Natural killer cell (primary cell): Measurements from ENCODE around the gene TWSG1. TPM values are rescaled to one million over a fixed set of nuclear protein-coding genes. Genes with fewer than 3 reads are reported as not detected.

ENCODE experiments used
- ATAC-seq, 3 donors: fragments of 150-1000 bp in 2 of 3; fragments of 200-7000 bp in 1 of 3; cut with Tn5 transposase; 1 replicate in 1 of 3; 2 replicates in 2 of 3; pipeline ENCODE4 v1.10.0; 2021; ENCODE audit warnings: mild to moderate bottlenecking in 2 of 3, moderate library complexity in 2 of 3
- DNase-seq, 2 donors: peaks; one replicate each; pipeline versions ENCODE4 v3.0.0 to v3.0.0-alpha.2; 2013 to 2021; ENCODE audit warnings: mixed read lengths in 1 of 2
- H3K27ac ChIP-seq: one replicate; pipeline ENCODE4 v1.5.1; 2013; ENCODE audit warnings: mild to moderate bottlenecking, low read length
- H3K27me3 ChIP-seq: one replicate; pipeline ENCODE4 v1.6.1; 2013; ENCODE audit warnings: low read length; ENCODE audit not compliant: control insufficient read depth, insufficient read depth
- H3K36me3 ChIP-seq: one replicate; pipeline ENCODE4 v1.6.1; 2013; ENCODE audit warnings: low read length; ENCODE audit not compliant: control insufficient read depth, insufficient read depth
- H3K4me1 ChIP-seq: one replicate; pipeline ENCODE4 v1.6.1; 2013; ENCODE audit warnings: low read length; ENCODE audit not compliant: control insufficient read depth, insufficient read depth
- H3K4me3 ChIP-seq: one replicate; pipeline ENCODE4 v1.5.1; 2013; ENCODE audit warnings: low read length
- H3K9me3 ChIP-seq: one replicate; pipeline ENCODE4 v1.6.1; 2013; ENCODE audit warnings: low read length; ENCODE audit not compliant: control insufficient read depth, insufficient read depth
- H3K27ac Mint-ChIP-seq, 2 donors: one replicate each; pipeline ENCODE4 v1.8.0; 2022; ENCODE audit warnings: mild to moderate bottlenecking in 2 of 2, mixed read lengths in 2 of 2, moderate library complexity in 1 of 2
- H3K27me3 Mint-ChIP-seq, 2 donors: one replicate each; pipeline ENCODE4 v1.8.0; 2022; ENCODE audit warnings: low read depth in 2 of 2, mixed read lengths in 2 of 2
- H3K36me3 Mint-ChIP-seq: one replicate; pipeline ENCODE4 v1.8.0; 2022; ENCODE audit warnings: mixed read lengths
- H3K4me1 Mint-ChIP-seq, 2 donors: one replicate each; pipeline ENCODE4 v1.8.0; 2022; ENCODE audit warnings: mixed read lengths in 2 of 2
- H3K4me3 Mint-ChIP-seq: one replicate; pipeline ENCODE4 v1.8.0; 2022; ENCODE audit warnings: mild to moderate bottlenecking, moderate library complexity, mixed read lengths
- H3K9me3 Mint-ChIP-seq, 2 donors: one replicate each; pipeline ENCODE4 v1.8.0; 2022; ENCODE audit warnings: mixed read lengths in 2 of 2
- CTCF ChIP-seq: fragments of 200-600 bp; IDR thresholded peaks from one replicate; pipeline ENCODE4 v1.8.0; 2022; ENCODE audit warnings: antibody characterized with exemption
- WGBS: methylation state at CpG from one replicate; pipeline ENCODE4 v1.1.7; 2013; ENCODE audit warnings: missing lambda C conversion rate; ENCODE audit not compliant: insufficient coverage; 5-methylcytosine and 5-hydroxymethylcytosine counted together
- intact Hi-C: fragments of 100-400 bp; cut with micrococcal nuclease; formaldehyde crosslinking; loops from one replicate; pipeline ENCODE4 v1.14.2; 2022
- total RNA-seq, 4 donors: library from RNA; stranded (reverse); fragments of 120-200 nt in 1 of 4; gene quantifications; one replicate each; pipeline versions ENCODE4 v1.2.3 to v1.2.4, GENCODE V29; 2013 to 2022

The TWSG1 gene
- total RNA-seq, 3 donors from 2014 or later (not counting 1 experiment from before 2014, with no cell fraction given): 3.4 to 7.3 (median 5.6) TPM

GRCh38 chr18:9405977-9406376, 71.4 kb downstream of the TWSG1 start:
- Histone ChIP-seq H3K4me3 (no peak overlapping the region), H3K9me3 (no peaks in the 10 kb centered on the region), H3K4me1 (peaks cover 10% of the 10 kb centered on the region), H3K27ac (no peak overlapping the region), H3K36me3 (no peaks in the 10 kb centered on the region), H3K27me3 (peaks cover 3% of the 10 kb centered on the region)
- no peak for DNase-seq
- Mint-ChIP-seq H3K4me1 (no peaks in the 10 kb centered on the region), H3K36me3 (no peaks in the 10 kb centered on the region), H3K27me3 (peaks cover 9 to 24% of the 10 kb centered on the region in 2 donors), H3K4me3 (no peak overlapping the region), H3K27ac (no peak overlapping the region), H3K9me3 (no peaks in the 10 kb centered on the region)
- WGBS: 96% methylated on average over 6 of the region's 6 CpGs
- intact Hi-C loops: no loop called here
- no peak for TF ChIP-seq CTCF
- ATAC-seq: no peak

- intact Hi-C loops: no loop called here
- no peak for ATAC-seq
- no peaks in the 10 kb centered on the region for H3K4me1 Mint-ChIP-seq
- no peak for TF ChIP-seq CTCF
- no peaks in the 10 kb centered on the region for H3K4me1 ChIP-seq
- H3K9me3 ChIP-seq: no peaks in the 10 kb centered on the region
- no peaks in the 10 kb centered on the region for H3K36me3 Mint-ChIP-seq
- H3K27me3 Mint-ChIP-seq: peaks cover 11 to 29% of the 10 kb centered on the region in 2 donors
- H3K4me3 Mint-ChIP-seq: no peak overlapping the region
- no peaks in the 10 kb centered on the region for H3K9me3 Mint-ChIP-seq
- peaks cover 3% of the 10 kb centered on the region for H3K27me3 ChIP-seq
- no peak overlapping the region for H3K27ac ChIP-seq
- H3K4me3 ChIP-seq: no peak overlapping the region
- no peaks in the 10 kb centered on the region for H3K36me3 ChIP-seq
- no peak for DNase-seq
- no peak overlapping the region for H3K27ac Mint-ChIP-seq
- 69% methylated on average over 1 of the region's 1 CpG for WGBS
Observed at GRCh38 chr18:9410515-9410914, 75.9 kb downstream of the TWSG1 start.

GRCh38 chr18:9413576-9413975, 79.0 kb downstream of the TWSG1 start:
- H3K9me3 ChIP-seq: no peaks in the 10 kb centered on the region
- WGBS: 96% methylated on average over 1 of the region's 1 CpG
- H3K36me3 Mint-ChIP-seq: no peaks in the 10 kb centered on the region
- H3K4me3 ChIP-seq: no peak overlapping the region
- peaks cover 3% of the 10 kb centered on the region for H3K27me3 ChIP-seq
- no peak for TF ChIP-seq CTCF
- no peak overlapping the region for H3K27ac ChIP-seq
- no peaks in the 10 kb centered on the region for H3K9me3 Mint-ChIP-seq
- DNase-seq: no peak
- H3K36me3 ChIP-seq: no peaks in the 10 kb centered on the region
- no peaks in the 10 kb centered on the region for H3K4me1 ChIP-seq
- H3K27ac Mint-ChIP-seq: no peak overlapping the region
- ATAC-seq: no peak
- intact Hi-C loops: no loop called here
- H3K27me3 Mint-ChIP-seq: peaks cover 2 to 34% of the 10 kb centered on the region in 2 donors
- H3K4me3 Mint-ChIP-seq: no peak overlapping the region
- H3K4me1 Mint-ChIP-seq: no peaks in the 10 kb centered on the region

- Histone ChIP-seq H3K4me1 (no peaks in the 10 kb centered on the region), H3K27me3 (no peaks in the 10 kb centered on the region), H3K27ac (no peak overlapping the region), H3K9me3 (no peaks in the 10 kb centered on the region), H3K4me3 (no peak overlapping the region), H3K36me3 (no peaks in the 10 kb centered on the region)
- DNase-seq (no peak), ATAC-seq (no peak)
- TF ChIP-seq CTCF: no peak
- Mint-ChIP-seq H3K9me3 (no peaks in the 10 kb centered on the region), H3K27me3 (peaks cover 2 to 22% of the 10 kb centered on the region in 2 donors), H3K4me1 (no peaks in the 10 kb centered on the region), H3K27ac (no peak overlapping the region), H3K4me3 (no peak overlapping the region), H3K36me3 (no peaks in the 10 kb centered on the region)
- WGBS: 85% methylated on average over 6 of the region's 6 CpGs
- intact Hi-C loops: no loop called here
Observed at GRCh38 chr18:9416563-9417072, 82.0 kb downstream of the TWSG1 start.
